GM06990 (cell line): ENCODE results near the gene MCF2L.

ENCODE experiments used
- DNase-seq: peaks from one replicate; pipeline ENCODE4 v3.0.0-alpha.2; 2011; ENCODE audit not compliant: insufficient read length; ENCODE audit errors: extremely low read depth
- H3K27me3 ChIP-seq: replicated peaks from 2 replicates; pipeline ENCODE4 v1.6.0; 2011; ENCODE audit warnings: low read length; ENCODE audit not compliant: control insufficient read depth, insufficient read depth
- H3K36me3 ChIP-seq: 2 replicates; pipeline ENCODE4 v1.5.1; 2011; ENCODE audit warnings: low read length; ENCODE audit not compliant: control insufficient read depth, insufficient read depth
- H3K4me3 ChIP-seq: replicated peaks from 2 replicates; pipeline ENCODE4 v1.5.1; 2011; ENCODE audit warnings: low read depth, mild to moderate bottlenecking, control low read depth, low read length
- CTCF ChIP-seq: IDR thresholded peaks from 2 replicates; pipeline ENCODE4 v1.5.1; 2011; ENCODE audit warnings: low read length, control low read depth, mild to moderate bottlenecking, inconsistent platforms; ENCODE audit not compliant: insufficient read depth, poor library complexity, severe bottlenecking

Gene MCF2L

GRCh38 chr13:112956571-112957294 is 12.3 kb upstream of the MCF2L start:
- Histone ChIP-seq H3K36me3 (no peaks in the 10 kb centered on the region), H3K27me3 (peaks cover 2% of the 10 kb centered on the region), H3K4me3 (no peak overlapping the region)
- TF ChIP-seq CTCF = no peak
- no peak for DNase-seq

- no peak for DNase-seq
- Histone ChIP-seq H3K4me3 (no peak overlapping the region), H3K36me3 (no peaks in the 10 kb centered on the region), H3K27me3 (peaks cover 2% of the 10 kb centered on the region)
- no peak for TF ChIP-seq CTCF
These were observed 11.7 kb upstream of the MCF2L start for GRCh38 chr13:112957295-112957677.

- Histone ChIP-seq H3K4me3 (no peak overlapping the region), H3K36me3 (no peaks in the 10 kb centered on the region), H3K27me3 (peaks cover 2% of the 10 kb centered on the region)
- no peak for TF ChIP-seq CTCF
- DNase-seq = no peak
These were observed 10.7 kb upstream of the MCF2L start for GRCh38 chr13:112958127-112958989.

- no peak for TF ChIP-seq CTCF
- Histone ChIP-seq H3K4me3 (no peak overlapping the region), H3K36me3 (no peaks in the 10 kb centered on the region), H3K27me3 (no peaks in the 10 kb centered on the region; the same call in none of the 2 replicates)
- DNase-seq = no peak
These were observed 9.8 kb upstream of the MCF2L start for GRCh38 chr13:112959206-112959605.

- no peak for TF ChIP-seq CTCF
- no peak for DNase-seq
- no peaks in the 10 kb centered on the region; the same call in 1 of the 2 replicates for H3K27me3 ChIP-seq
- H3K4me3 ChIP-seq = no peak overlapping the region
- H3K36me3 ChIP-seq = no peaks in the 10 kb centered on the region
These were observed 9.1 kb upstream of the MCF2L start for GRCh38 chr13:112959701-112960542.
